Fibroblast of lung (primary cell): ENCODE data around the gene WNK2. TPM values are rescaled to one million over a fixed set of nuclear protein-coding genes. Genes with fewer than 3 reads are reported as not detected.

Experiments used
- DNase-seq, 2 donors: peaks; one replicate each; pipeline versions ENCODE4 v3.0.0 to v3.0.0-alpha.2; 2010; ENCODE audit warnings: low read depth in 2 of 2
- H2AFZ ChIP-seq: 2 replicates; pipeline ENCODE4 v1.5.1; 2012; ENCODE audit warnings: low read length, control low read depth, inconsistent platforms
- H3K27ac ChIP-seq: 2 replicates; pipeline ENCODE4 v1.5.1; 2011; ENCODE audit warnings: low read length, control low read depth; ENCODE audit not compliant: insufficient read depth
- H3K27me3 ChIP-seq: 2 replicates; pipeline ENCODE4 v1.5.1; 2011; ENCODE audit warnings: mild to moderate bottlenecking, low read length; ENCODE audit not compliant: control insufficient read depth, insufficient read depth
- H3K36me3 ChIP-seq: 2 replicates; pipeline ENCODE4 v1.5.1; 2011; ENCODE audit warnings: low read length; ENCODE audit not compliant: control insufficient read depth, insufficient read depth
- H3K4me1 ChIP-seq: 2 replicates; pipeline ENCODE4 v1.5.1; 2011; ENCODE audit warnings: low read length; ENCODE audit not compliant: control insufficient read depth, insufficient read depth; ENCODE audit errors: extremely low read depth
- H3K4me2 ChIP-seq: 2 replicates; pipeline ENCODE4 v1.5.1; 2011; ENCODE audit warnings: low read length, control low read depth; ENCODE audit not compliant: insufficient read depth; ENCODE audit errors: extremely low read depth
- H3K4me3 ChIP-seq, 4 experiments: fragments of 200-600 bp in 1 of 4; sonication (generic) in 1 of 4; replicated peaks in 1 of 4; 2 replicates each; pipeline ENCODE4 v1.5.1; 2011 to 2016; ENCODE audit warnings: low read length in 4 of 4, low read depth in 3 of 4, mild to moderate bottlenecking in 3 of 4, control low read depth in 2 of 4, inconsistent platforms in 1 of 4, mixed read lengths in 1 of 4; ENCODE audit not compliant: insufficient read depth in 1 of 4; ENCODE audit errors: control extremely low read depth in 1 of 4
- H3K79me2 ChIP-seq: 2 replicates; pipeline ENCODE4 v1.5.1; 2012; ENCODE audit warnings: mild to moderate bottlenecking, low read length, inconsistent platforms; ENCODE audit not compliant: control insufficient read depth, insufficient read depth
- H3K9ac ChIP-seq: 2 replicates; pipeline ENCODE4 v1.5.1; 2011; ENCODE audit warnings: mild to moderate bottlenecking, low read length, control low read depth; ENCODE audit not compliant: insufficient read depth
- H3K9me3 ChIP-seq: 2 replicates; pipeline ENCODE4 v1.5.1; 2012; ENCODE audit warnings: low read depth, low read length; ENCODE audit not compliant: control insufficient read depth, insufficient read depth
- H4K20me1 ChIP-seq: 2 replicates; pipeline ENCODE4 v1.5.1; 2011; ENCODE audit warnings: low read length; ENCODE audit not compliant: control insufficient read depth, insufficient read depth; ENCODE audit errors: extremely low read depth
- CTCF ChIP-seq, 2 donors: IDR thresholded peaks in 1 of 2; conservative IDR thresholded peaks in 1 of 2; 1 replicate in 1 of 2; 2 replicates in 1 of 2; pipeline ENCODE4 v1.5.1; 2011 to 2012; ENCODE audit warnings: low read length in 2 of 2, control low read depth in 1 of 2, inconsistent platforms in 1 of 2, low read depth in 1 of 2, mild to moderate bottlenecking in 1 of 2
- EZH2 ChIP-seq: IDR thresholded peaks from 2 replicates; pipeline ENCODE4 v1.5.1; 2012; ENCODE audit warnings: low read length, control low read depth, mild to moderate bottlenecking; ENCODE audit errors: missing control alignments
- polyA plus RNA-seq, 2 donors: library from polyadenylated mRNA; depleted of rRNA in 1 of 2; stranded (reverse) in 1 of 2; unstranded in 1 of 2; fragments of >200 nt; gene quantifications; 2 replicates each; pipeline ENCODE4 v1.2.1, GENCODE V29; 2011 to 2012; ENCODE audit warnings: missing spikeins in 1 of 2
- total RNA-seq: library from RNA; depleted of rRNA; stranded (reverse); fragments of >200 nt; gene quantifications from 2 replicates; pipeline ENCODE4 v1.2.1, GENCODE V29; 2014

The WNK2 gene
- total and polyA plus RNA-seq, 2 donors (not counting 1 experiment from before 2014, with no cell fraction given), result not detected

GRCh38 chr9:93258419-93258817, 74.5 kb downstream of the WNK2 start:
- no peaks in the 10 kb centered on the region for H3K36me3 ChIP-seq
- H3K9ac ChIP-seq, result no peak overlapping the region
- no peak overlapping the region for H2AFZ ChIP-seq
- no peak for TF ChIP-seq CTCF (conservative IDR thresholded peaks at IDR 0.05 in 1 of 2, IDR thresholded peaks at IDR 0.05 in 1 of 2; ENCODE audit: low read depth in 1 of 2, low read length in 2 of 2)
- no peak for TF ChIP-seq EZH2
- H4K20me1 ChIP-seq, result no peaks in the 10 kb centered on the region
- no peak overlapping the region for H3K4me3 ChIP-seq
- H3K79me2 ChIP-seq, result no peaks in the 10 kb centered on the region
- H3K4me2 ChIP-seq, result no peak overlapping the region
- no peaks in the 10 kb centered on the region for H3K27me3 ChIP-seq
- no peaks in the 10 kb centered on the region for H3K4me1 ChIP-seq
- no peak overlapping the region for H3K27ac ChIP-seq
- no peak for DNase-seq
- H3K9me3 ChIP-seq, result no peaks in the 10 kb centered on the region

GRCh38 chr9:93258818-93259489, 75.0 kb downstream of the WNK2 start:
- Histone ChIP-seq H3K4me3 (no peak overlapping the region), H2AFZ (no peak overlapping the region), H3K4me2 (no peak overlapping the region), H3K9ac (no peak overlapping the region), H4K20me1 (no peaks in the 10 kb centered on the region), H3K36me3 (no peaks in the 10 kb centered on the region), H3K27me3 (no peaks in the 10 kb centered on the region), H3K4me1 (no peaks in the 10 kb centered on the region), H3K79me2 (no peaks in the 10 kb centered on the region), H3K9me3 (no peaks in the 10 kb centered on the region), H3K27ac (no peak overlapping the region)
- DNase-seq, result no peak
- no peak for TF ChIP-seq EZH2
- no peak for TF ChIP-seq CTCF (conservative IDR thresholded peaks at IDR 0.05 in 1 of 2, IDR thresholded peaks at IDR 0.05 in 1 of 2; ENCODE audit: low read depth in 1 of 2, low read length in 2 of 2)

- H3K79me2 ChIP-seq, result no peaks in the 10 kb centered on the region
- no peak for TF ChIP-seq EZH2
- no peak for TF ChIP-seq CTCF (conservative IDR thresholded peaks at IDR 0.05 in 1 of 2, IDR thresholded peaks at IDR 0.05 in 1 of 2; ENCODE audit: low read depth in 1 of 2, low read length in 2 of 2)
- H3K36me3 ChIP-seq, result no peaks in the 10 kb centered on the region
- no peaks in the 10 kb centered on the region for H3K27me3 ChIP-seq
- H4K20me1 ChIP-seq, result no peaks in the 10 kb centered on the region
- H3K4me3 ChIP-seq, result no peak overlapping the region
- no peak overlapping the region for H3K4me2 ChIP-seq
- DNase-seq, result no peak
- H2AFZ ChIP-seq, result no peak overlapping the region
- H3K9me3 ChIP-seq, result no peaks in the 10 kb centered on the region
- no peak overlapping the region for H3K27ac ChIP-seq
- H3K9ac ChIP-seq, result no peak overlapping the region
- H3K4me1 ChIP-seq, result no peaks in the 10 kb centered on the region
Observed at GRCh38 chr9:93259490-93260262, 75.7 kb downstream of the WNK2 start.
